Uterus (tissue), 2 donors: ENCODE results near the gene CADPS2.

Source experiments
- CTCF ChIP-seq, 4 experiments: fragments of 200-600 bp in 2 of 4; fragments of 450-650 bp in 2 of 4; sonication (generic) in 2 of 4; IDR thresholded peaks; one replicate each; pipeline ENCODE4 v1.5.1; 2016 to 2019; ENCODE audit warnings: antibody characterized with exemption in 4 of 4, mild to moderate bottlenecking in 2 of 4, moderate library complexity in 1 of 4
- POLR2A ChIP-seq, 2 donors: fragments of 450-650 bp; IDR thresholded peaks; one replicate each; pipeline ENCODE4 v1.6.1; 2016; ENCODE audit warnings: antibody characterized with exemption in 2 of 2, mild to moderate bottlenecking in 1 of 2, moderate library complexity in 1 of 2

- no peak for TF ChIP-seq POLR2A (IDR thresholded peaks at IDR 0.05)
- TF ChIP-seq CTCF (IDR thresholded peaks at IDR 0.05), result no peak
Observed at GRCh38 chr7:122488241-122488640, 398.0 kb downstream of the CADPS2 start.
